ENCODE data around the gene NAB1. TPM values are rescaled to one million over a fixed set of nuclear protein-coding genes. Genes with fewer than 3 reads are reported as not detected.

Gene NAB1
- total RNA-seq, 1 experiment from 2014 or later, result 52.1 TPM

- BruUV-seq (replicated peaks), result no TSS peak
- CTCF ChIA-PET, result no interaction called here
- H3K9me3 Mint-ChIP-seq (ENCODE audit: low read depth, unreplicated experiment), result no peaks in the 10 kb centered on the region
- peaks cover 7% of the 10 kb centered on the region for H3K4me1 Mint-ChIP-seq (ENCODE audit: low read depth, unreplicated experiment)
- no peaks in the 10 kb centered on the region for H3K36me3 Mint-ChIP-seq (ENCODE audit: insufficient read depth, unreplicated experiment)
- no peak overlapping the region for H3K4me3 Mint-ChIP-seq (ENCODE audit: low read depth, unreplicated experiment)
- intact Hi-C loops (cut with micrococcal nuclease; ENCODE audit: unreplicated experiment), result loop anchor here (5.0 kb wide), 1 partner anchor 105 kb away; no protein-coding TSS in a partner anchor
- no peak for DNase-seq
- H3K27me3 Mint-ChIP-seq (ENCODE audit: unreplicated experiment), result no peaks in the 10 kb centered on the region
- H3K27ac Mint-ChIP-seq (ENCODE audit: unreplicated experiment), result no peak overlapping the region
- TF ChIP-seq, protein P1, sequence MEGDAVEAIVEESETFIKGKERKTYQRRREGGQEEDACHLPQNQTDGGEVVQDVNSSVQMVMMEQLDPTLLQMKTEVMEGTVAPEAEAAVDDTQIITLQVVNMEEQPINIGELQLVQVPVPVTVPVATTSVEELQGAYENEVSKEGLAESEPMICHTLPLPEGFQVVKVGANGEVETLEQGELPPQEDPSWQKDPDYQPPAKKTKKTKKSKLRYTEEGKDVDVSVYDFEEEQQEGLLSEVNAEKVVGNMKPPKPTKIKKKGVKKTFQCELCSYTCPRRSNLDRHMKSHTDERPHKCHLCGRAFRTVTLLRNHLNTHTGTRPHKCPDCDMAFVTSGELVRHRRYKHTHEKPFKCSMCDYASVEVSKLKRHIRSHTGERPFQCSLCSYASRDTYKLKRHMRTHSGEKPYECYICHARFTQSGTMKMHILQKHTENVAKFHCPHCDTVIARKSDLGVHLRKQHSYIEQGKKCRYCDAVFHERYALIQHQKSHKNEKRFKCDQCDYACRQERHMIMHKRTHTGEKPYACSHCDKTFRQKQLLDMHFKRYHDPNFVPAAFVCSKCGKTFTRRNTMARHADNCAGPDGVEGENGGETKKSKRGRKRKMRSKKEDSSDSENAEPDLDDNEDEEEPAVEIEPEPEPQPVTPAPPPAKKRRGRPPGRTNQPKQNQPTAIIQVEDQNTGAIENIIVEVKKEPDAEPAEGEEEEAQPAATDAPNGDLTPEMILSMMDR (IDR thresholded peaks at IDR 0.05; ENCODE audit: unreplicated experiment), result no peak
These were observed 48.5 kb downstream of the NAB1 start for GRCh38 chr2:190697421-190697820.

- TF ChIP-seq, protein P1 (IDR thresholded peaks at IDR 0.05; ENCODE audit: unreplicated experiment), result peak; percentile 28
- peak; percentile 20 for DNase-seq
- H3K4me1 Mint-ChIP-seq (ENCODE audit: low read depth, unreplicated experiment), result peaks cover 7% of the 10 kb centered on the region
- no peaks in the 10 kb centered on the region for H3K27me3 Mint-ChIP-seq (ENCODE audit: unreplicated experiment)
- no TSS peak for BruUV-seq (replicated peaks)
- CTCF ChIA-PET, result no interaction called here
- H3K27ac Mint-ChIP-seq (ENCODE audit: unreplicated experiment), result no peak overlapping the region
- intact Hi-C loops (cut with micrococcal nuclease; ENCODE audit: unreplicated experiment), result loop anchor here (5.0 kb wide), 1 partner anchor 103 kb away; no protein-coding TSS in a partner anchor
- no peaks in the 10 kb centered on the region for H3K36me3 Mint-ChIP-seq (ENCODE audit: insufficient read depth, unreplicated experiment)
- H3K9me3 Mint-ChIP-seq (ENCODE audit: low read depth, unreplicated experiment), result no peaks in the 10 kb centered on the region
- no peak overlapping the region for H3K4me3 Mint-ChIP-seq (ENCODE audit: low read depth, unreplicated experiment)
These were observed 50.0 kb downstream of the NAB1 start for GRCh38 chr2:190698895-190699294.

DNA sequence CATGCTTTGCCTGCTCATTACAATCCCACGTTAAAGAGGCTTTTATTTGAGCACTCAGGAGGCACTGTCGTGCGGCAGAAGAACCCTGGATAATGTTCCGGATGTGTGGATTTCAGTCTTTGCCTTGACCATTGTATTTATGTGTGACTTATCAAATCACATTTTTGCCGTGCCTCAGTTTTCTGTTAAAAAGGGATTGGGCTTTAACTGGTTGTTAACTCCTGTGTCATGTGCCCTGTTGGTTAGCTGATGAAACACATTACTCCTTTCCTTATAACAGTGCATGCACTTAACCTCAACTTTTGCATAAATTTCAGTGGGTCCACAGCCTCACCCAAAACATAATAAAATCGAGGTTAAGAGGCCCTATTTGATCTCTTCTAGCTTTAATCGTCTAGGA, 52.7 kb downstream of the NAB1 start:
- Mint-ChIP-seq H3K36me3 (ENCODE audit: insufficient read depth, unreplicated experiment) (no peaks in the 10 kb centered on the region), H3K27ac (ENCODE audit: unreplicated experiment) (no peak overlapping the region), H3K27me3 (ENCODE audit: unreplicated experiment) (no peaks in the 10 kb centered on the region), H3K9me3 (ENCODE audit: low read depth, unreplicated experiment) (no peaks in the 10 kb centered on the region), H3K4me3 (ENCODE audit: low read depth, unreplicated experiment) (no peak overlapping the region), H3K4me1 (ENCODE audit: low read depth, unreplicated experiment) (peaks cover 7% of the 10 kb centered on the region)
- no peak for DNase-seq
- no TSS peak for BruUV-seq (replicated peaks)
- intact Hi-C loops (cut with micrococcal nuclease; ENCODE audit: unreplicated experiment), result no loop called here
- TF ChIP-seq, protein P1 (IDR thresholded peaks at IDR 0.05; ENCODE audit: unreplicated experiment), result no peak
- CTCF ChIA-PET, result interaction anchor here (0.6 kb wide), 1 partner anchor 464 kb away, joined by 3 read pairs; no protein-coding TSS in a partner anchor

- Mint-ChIP-seq H3K27ac (ENCODE audit: unreplicated experiment) (no peak overlapping the region), H3K36me3 (ENCODE audit: insufficient read depth, unreplicated experiment) (peaks cover 7% of the 10 kb centered on the region), H3K9me3 (ENCODE audit: low read depth, unreplicated experiment) (peaks cover 3% of the 10 kb centered on the region), H3K27me3 (ENCODE audit: unreplicated experiment) (no peaks in the 10 kb centered on the region), H3K4me1 (ENCODE audit: low read depth, unreplicated experiment) (no peaks in the 10 kb centered on the region), H3K4me3 (ENCODE audit: low read depth, unreplicated experiment) (no peak overlapping the region)
- DNase-seq, result no peak
- CTCF ChIA-PET, result no interaction called here
- TF ChIP-seq, protein P1 (IDR thresholded peaks at IDR 0.05; ENCODE audit: unreplicated experiment), result no peak
- BruUV-seq (replicated peaks), result no TSS peak
- intact Hi-C loops (cut with micrococcal nuclease; ENCODE audit: unreplicated experiment), result no loop called here
These were observed 56.4 kb downstream of the NAB1 start for GRCh38 chr2:190705280-190705679.
